Keratinocyte (primary cell): ENCODE results near the gene TTBK1.

Experiments used
- EZH2 ChIP-seq: IDR thresholded peaks from one replicate; pipeline ENCODE4 v1.6.1; 2012; ENCODE audit warnings: inconsistent platforms, mild to moderate bottlenecking, low read length, moderate library complexity
- TF ChIP-seq, protein P1 (sequence below), 3 experiments: IDR thresholded peaks in 1 of 3; conservative IDR thresholded peaks in 1 of 3; optimal IDR thresholded peaks in 1 of 3; 2 replicates in 2 of 3; 3 replicates in 1 of 3; pipeline versions ENCODE3 to v1.5.1; 2011; ENCODE audit warnings: low read length in 3 of 3, mild to moderate bottlenecking in 3 of 3, moderate library complexity in 2 of 3, control low read depth in 1 of 3, inconsistent platforms in 1 of 3; ENCODE audit not compliant: insufficient read depth in 2 of 3; ENCODE audit errors: extremely low read depth in 1 of 3

DNA sequence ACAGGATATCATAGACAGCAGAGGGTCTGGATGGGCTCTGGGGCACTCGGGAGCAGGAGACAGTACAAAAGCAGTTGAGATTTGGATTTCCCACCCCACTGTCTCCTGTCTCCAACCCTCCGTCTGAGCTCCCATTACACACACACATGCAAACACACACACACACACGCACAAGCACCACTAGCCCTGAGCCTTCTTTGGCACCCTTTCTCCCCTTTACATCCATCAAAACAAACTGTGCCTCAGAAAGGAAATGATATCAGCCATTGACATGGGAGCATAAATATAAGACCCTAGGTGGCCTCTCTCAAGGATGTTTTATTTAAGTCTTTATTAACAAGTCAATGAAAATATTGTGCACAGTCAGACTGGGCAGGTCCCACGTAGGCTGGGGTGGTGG, 17.5 kb downstream of the TTBK1 start:
- TF ChIP-seq EZH2 = no peak
- TF ChIP-seq, protein P1, sequence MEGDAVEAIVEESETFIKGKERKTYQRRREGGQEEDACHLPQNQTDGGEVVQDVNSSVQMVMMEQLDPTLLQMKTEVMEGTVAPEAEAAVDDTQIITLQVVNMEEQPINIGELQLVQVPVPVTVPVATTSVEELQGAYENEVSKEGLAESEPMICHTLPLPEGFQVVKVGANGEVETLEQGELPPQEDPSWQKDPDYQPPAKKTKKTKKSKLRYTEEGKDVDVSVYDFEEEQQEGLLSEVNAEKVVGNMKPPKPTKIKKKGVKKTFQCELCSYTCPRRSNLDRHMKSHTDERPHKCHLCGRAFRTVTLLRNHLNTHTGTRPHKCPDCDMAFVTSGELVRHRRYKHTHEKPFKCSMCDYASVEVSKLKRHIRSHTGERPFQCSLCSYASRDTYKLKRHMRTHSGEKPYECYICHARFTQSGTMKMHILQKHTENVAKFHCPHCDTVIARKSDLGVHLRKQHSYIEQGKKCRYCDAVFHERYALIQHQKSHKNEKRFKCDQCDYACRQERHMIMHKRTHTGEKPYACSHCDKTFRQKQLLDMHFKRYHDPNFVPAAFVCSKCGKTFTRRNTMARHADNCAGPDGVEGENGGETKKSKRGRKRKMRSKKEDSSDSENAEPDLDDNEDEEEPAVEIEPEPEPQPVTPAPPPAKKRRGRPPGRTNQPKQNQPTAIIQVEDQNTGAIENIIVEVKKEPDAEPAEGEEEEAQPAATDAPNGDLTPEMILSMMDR (optimal IDR thresholded peaks at IDR 0.05 in 1 of 3, IDR thresholded peaks at IDR 0.05 in 1 of 3, conservative IDR thresholded peaks at IDR 0.05 in 1 of 3; ENCODE audit: extremely low read depth in 1 of 3, insufficient read depth in 2 of 3, low read length in 3 of 3) = no peak
